Ovary (tissue), 9 donors: ENCODE data around the gene TSPAN14. TPM values are rescaled to one million over a fixed set of nuclear protein-coding genes. Genes with fewer than 3 reads are reported as not detected.

Source experiments
- DNase-seq, 5 donors: peaks; one replicate each; pipeline ENCODE4 v3.0.0-alpha.2; 2019 to 2020
- H3K27ac ChIP-seq, 2 donors: fragments of 200-600 bp; one replicate each; pipeline versions ENCODE4 v1.5.1 to v1.8.0; 2019 to 2022
- H3K27me3 ChIP-seq: fragments of 200-600 bp; one replicate; pipeline ENCODE4 v1.8.0; 2022
- H3K36me3 ChIP-seq: fragments of 200-600 bp; sonication (generic); one replicate; pipeline ENCODE4 v1.5.1; 2019
- H3K4me1 ChIP-seq: one replicate; pipeline ENCODE4 v1.8.1; 2013; ENCODE audit warnings: mild to moderate bottlenecking, moderate library complexity; ENCODE audit not compliant: insufficient read depth
- H3K4me3 ChIP-seq: fragments of 200-600 bp; sonication (generic); one replicate; pipeline ENCODE4 v1.5.1; 2017
- H3K9me3 ChIP-seq, 2 donors: fragments of 200-600 bp in 1 of 2; sonication (generic) in 1 of 2; one replicate each; pipeline versions ENCODE4 v1.5.1 to v1.8.1; 2013 to 2019; ENCODE audit warnings: mild to moderate bottlenecking in 1 of 2, moderate library complexity in 1 of 2
- EP300 ChIP-seq: sonication (generic); formaldehyde crosslinking; IDR thresholded peaks from one replicate; pipeline ENCODE4 v1.6.1; 2017; ENCODE audit warnings: antibody characterized with exemption
- POLR2A ChIP-seq: fragments of 450-650 bp; IDR thresholded peaks from one replicate; pipeline ENCODE4 v1.6.1; 2017; ENCODE audit warnings: antibody characterized with exemption, mild to moderate bottlenecking, moderate library complexity
- WGBS, 3 donors: extraction: QIAGEN DNeasy Blood & Tissue Kit in 1 of 3; methylation state at CpG; one replicate each; pipeline versions ENCODE4 v1.1.5 to v1.1.7; 2013 to 2017; 5-methylcytosine and 5-hydroxymethylcytosine counted together
- intact Hi-C, 4 donors: fragments of 100-400 bp; cut with DNase I; formaldehyde crosslinking; loops; one replicate each; pipeline versions ENCODE4 v1.11.0 to v1.15.1; 2022 to 2023
- polyA plus RNA-seq, 2 donors: library from polyadenylated mRNA; stranded (reverse); fragments of 200-250 nt in 1 of 2; fragments of 350-450 nt in 1 of 2; fragmentation: Illumina TruSeq in 1 of 2; extraction: RNeasy Lipid Tissue Mini Kit (QIAGEN cat#74804) in 1 of 2; gene quantifications; one replicate each; pipeline ENCODE4 v1.2.3, GENCODE V29; 2013 to 2014
- total RNA-seq, 7 donors: library from RNA; depleted of rRNA in 2 of 7; stranded (reverse); fragments of >200 nt in 2 of 7; fragmentation: NEBNext Ultra II Directional in 3 of 7; extraction: Animal tissue kit (Norgen Biotek cat#: 25700) in 3 of 7; gene quantifications; one replicate each; pipeline versions ENCODE4 v1.1.0 to v1.2.4, GENCODE V29; 2016 to 2023
- TF ChIP-seq, protein P1 (sequence below), 3 donors: fragments of 450-650 bp in 2 of 3; fragments of 200-600 bp in 1 of 3; IDR thresholded peaks; one replicate each; pipeline versions ENCODE4 v1.5.1 to v1.8.0; 2016 to 2022; ENCODE audit warnings: antibody characterized with exemption in 3 of 3, mild to moderate bottlenecking in 1 of 3
- donor health status: DM: no; HTN: no; CAD: no; lungs with moderate emphysema.
- donor health status: DM: no; HTN: no; CAD: no.
- donor health status: Bipolar disorder and iron deficiency.
- donor health status: DM: yes; HTN: yes; CAD: no.
- donor health status: DM: no; HTN: no; CAD: no.
- donor health status: DM: yes; HTN: yes; CAD: no.

Gene TSPAN14
- total and polyA plus RNA-seq, 9 donors: 35.4 to 103 (median 74.8) TPM

GRCh38 chr10:80496555-80497172 lies 42.6 kb downstream of the TSPAN14 start:
- Histone ChIP-seq H3K36me3 (no peaks in the 10 kb centered on the region), H3K4me1 (peaks cover 42% of the 10 kb centered on the region)
- intact Hi-C loops: loop anchor here in 2 of 4 donors (2.0 to 5.0 kb wide), 2 partner anchors 34 to 42 kb away; partner anchors contain the start of gene TSPAN14 (in 1 of the 2)

DNA sequence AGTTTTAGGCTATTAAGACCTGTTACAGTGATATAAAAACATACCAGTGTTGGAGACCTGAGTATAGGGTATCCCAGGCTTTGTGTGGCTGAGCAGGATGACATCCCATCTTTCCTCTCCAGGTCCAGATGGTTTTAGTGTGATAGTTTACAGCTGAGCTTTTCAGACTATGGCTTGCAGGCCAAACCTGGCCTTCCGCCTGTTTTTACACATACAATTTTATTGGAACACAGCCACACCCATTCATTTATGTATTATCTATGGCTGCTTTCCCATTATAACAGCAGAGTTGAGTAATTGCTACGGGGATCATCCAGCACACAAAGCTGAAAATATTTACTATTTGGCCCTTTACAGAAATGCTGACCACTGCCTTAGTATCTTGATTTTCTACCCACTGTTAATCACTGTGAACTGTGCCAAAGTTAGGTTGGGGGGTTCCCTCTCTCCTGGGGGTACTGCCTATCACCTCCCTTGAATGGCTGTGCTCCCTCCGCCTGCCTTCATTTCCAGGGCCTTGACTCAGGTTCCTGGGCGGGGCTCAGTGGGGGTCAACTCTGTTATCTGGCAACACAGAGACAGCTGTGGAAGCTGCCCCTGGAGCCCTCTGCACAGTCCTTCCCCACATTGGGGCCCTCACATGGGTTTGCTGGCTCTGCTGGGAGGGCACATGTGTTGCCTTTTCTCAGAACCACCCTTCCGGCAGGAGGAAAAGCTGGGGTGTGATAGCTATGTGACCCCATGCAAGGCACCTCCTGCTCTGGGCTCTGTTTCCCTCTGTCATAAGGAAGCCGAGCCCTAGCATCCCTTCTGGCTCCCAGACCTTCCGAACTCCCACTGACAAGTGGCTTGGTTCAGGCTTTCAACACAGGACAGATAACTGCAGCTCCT lies 43.3 kb downstream of the TSPAN14 start:
- intact Hi-C loops: loop anchor here in 2 of 4 donors (2.0 to 5.0 kb wide), 2 partner anchors 35 to 43 kb away; partner anchors contain the start of gene TSPAN14 (in 1 of the 2)
- Histone ChIP-seq H3K27me3 (no peaks in the 10 kb centered on the region), H3K27ac (peak overlapping the region; percentile 66 to 79), H3K4me3 (no peak overlapping the region), H3K36me3 (no peaks in the 10 kb centered on the region), H3K4me1 (peaks cover 48% of the 10 kb centered on the region), H3K9me3 (no peaks in the 10 kb centered on the region)
- WGBS, 3 donors: 43 to 54% (median 54%) methylated on average over 7 of the region's 7 CpGs
- peak in 3 of 5 donors; percentile 47 to 59 (median 54) for DNase-seq
- TF ChIP-seq, protein P1, sequence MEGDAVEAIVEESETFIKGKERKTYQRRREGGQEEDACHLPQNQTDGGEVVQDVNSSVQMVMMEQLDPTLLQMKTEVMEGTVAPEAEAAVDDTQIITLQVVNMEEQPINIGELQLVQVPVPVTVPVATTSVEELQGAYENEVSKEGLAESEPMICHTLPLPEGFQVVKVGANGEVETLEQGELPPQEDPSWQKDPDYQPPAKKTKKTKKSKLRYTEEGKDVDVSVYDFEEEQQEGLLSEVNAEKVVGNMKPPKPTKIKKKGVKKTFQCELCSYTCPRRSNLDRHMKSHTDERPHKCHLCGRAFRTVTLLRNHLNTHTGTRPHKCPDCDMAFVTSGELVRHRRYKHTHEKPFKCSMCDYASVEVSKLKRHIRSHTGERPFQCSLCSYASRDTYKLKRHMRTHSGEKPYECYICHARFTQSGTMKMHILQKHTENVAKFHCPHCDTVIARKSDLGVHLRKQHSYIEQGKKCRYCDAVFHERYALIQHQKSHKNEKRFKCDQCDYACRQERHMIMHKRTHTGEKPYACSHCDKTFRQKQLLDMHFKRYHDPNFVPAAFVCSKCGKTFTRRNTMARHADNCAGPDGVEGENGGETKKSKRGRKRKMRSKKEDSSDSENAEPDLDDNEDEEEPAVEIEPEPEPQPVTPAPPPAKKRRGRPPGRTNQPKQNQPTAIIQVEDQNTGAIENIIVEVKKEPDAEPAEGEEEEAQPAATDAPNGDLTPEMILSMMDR (IDR thresholded peaks at IDR 0.05): no peak
- TF ChIP-seq EP300 (no peak), POLR2A (no peak)

More at GRCh38 chr10:80496555-80497172, 42.6 kb downstream of the TSPAN14 start:
- H3K4me3 ChIP-seq: no peak overlapping the region
- 93 to 98% (median 98%) methylated on average over 4 of the region's 4 CpGs for WGBS, 3 donors
- peak overlapping the region in 1 of 2 donors; percentile 79 for H3K27ac ChIP-seq
- no peaks in the 10 kb centered on the region for H3K9me3 ChIP-seq
- TF ChIP-seq POLR2A: no peak
- TF ChIP-seq, protein P1 (IDR thresholded peaks at IDR 0.05): no peak
- no peak for DNase-seq
- no peaks in the 10 kb centered on the region for H3K27me3 ChIP-seq

- no peak for DNase-seq
- TF ChIP-seq EP300 (no peak), POLR2A (peak; percentile 32)
- TF ChIP-seq, protein P1 (IDR thresholded peaks at IDR 0.05): no peak
- H3K4me1 ChIP-seq: peaks cover 52% of the 10 kb centered on the region
- H3K27ac ChIP-seq: peak overlapping the region; percentile 66 to 79
- no peaks in the 10 kb centered on the region for H3K36me3 ChIP-seq
- no peaks in the 10 kb centered on the region for H3K9me3 ChIP-seq
- 54 to 58% (median 55%) methylated on average over 8 of the region's 8 CpGs for WGBS, 3 donors
- intact Hi-C loops: loop anchor here in 1 of 4 donors (5.0 kb wide), 1 partner anchor 36 kb away; no protein-coding TSS in a partner anchor
- H3K4me3 ChIP-seq: no peak overlapping the region
- no peaks in the 10 kb centered on the region for H3K27me3 ChIP-seq
Observed at GRCh38 chr10:80498078-80498832, 44.1 kb downstream of the TSPAN14 start.
